OCI-LY1 (cell line): ENCODE data around the gene FAM78A.

Source experiments
- H2AFZ ChIP-seq: fragments of 200-600 bp; sonication (generic), shearing (Covaris generic); 2 replicates; pipeline ENCODE4 v1.6.0; 2014; ENCODE audit warnings: antibody characterized with exemption, mild to moderate bottlenecking, low read length
- H3F3A ChIP-seq: fragments of 200-600 bp; sonication (generic), shearing (Covaris generic); 2 replicates; pipeline ENCODE4 v1.6.0; 2014; ENCODE audit warnings: mild to moderate bottlenecking, antibody characterized with exemption, low read length, moderate library complexity; ENCODE audit not compliant: insufficient read depth
- H3K27ac ChIP-seq: fragments of 200-600 bp; sonication (generic); 2 replicates; pipeline ENCODE4 v1.5.1; 2014; ENCODE audit warnings: low read length, mixed run types, mild to moderate bottlenecking, low read depth; ENCODE audit not compliant: poor library complexity, severe bottlenecking
- H3K27me3 ChIP-seq: fragments of 200-600 bp; sonication (generic); 2 replicates; pipeline ENCODE4 v1.6.0; 2014; ENCODE audit warnings: antibody characterized with exemption, mild to moderate bottlenecking, low read length, moderate library complexity; ENCODE audit not compliant: insufficient read depth
- H3K36me3 ChIP-seq: fragments of 200-600 bp; sonication (generic); 2 replicates; pipeline ENCODE4 v1.6.1; 2014; ENCODE audit warnings: mild to moderate bottlenecking, antibody characterized with exemption, low read length, moderate library complexity, mixed read lengths; ENCODE audit not compliant: insufficient read depth
- H3K4me1 ChIP-seq: fragments of 200-600 bp; sonication (generic); 2 replicates; pipeline ENCODE4 v1.5.1; 2014; ENCODE audit warnings: mild to moderate bottlenecking, low read length, moderate library complexity; ENCODE audit not compliant: insufficient read depth, severe bottlenecking
- H3K4me2 ChIP-seq: fragments of 200-600 bp; sonication (generic), shearing (Covaris generic); 2 replicates; pipeline ENCODE4 v1.6.1; 2014; ENCODE audit warnings: low read length
- H3K4me3 ChIP-seq: fragments of 200-600 bp; sonication (generic); 2 replicates; pipeline ENCODE4 v1.5.1; 2014; ENCODE audit warnings: low read length, low read depth, mild to moderate bottlenecking, mixed read lengths; ENCODE audit not compliant: poor library complexity, severe bottlenecking
- H3K79me2 ChIP-seq: fragments of 200-600 bp; shearing (Covaris generic); 2 replicates; pipeline ENCODE4 v1.6.1; 2016; ENCODE audit warnings: mixed run types, low read length, mixed read lengths; ENCODE audit not compliant: insufficient read depth
- H3K9ac ChIP-seq: fragments of 200-600 bp; sonication (generic), shearing (Covaris generic); 2 replicates; pipeline ENCODE4 v1.6.1; 2014; ENCODE audit warnings: mild to moderate bottlenecking, low read length, mixed read lengths
- H3K9me2 ChIP-seq: fragments of 200-600 bp; sonication (generic), shearing (Covaris generic); 2 replicates; pipeline ENCODE4 v1.6.1; 2014; ENCODE audit warnings: low read depth, mild to moderate bottlenecking, low read length, mixed read lengths
- H3K9me3 ChIP-seq: fragments of 200-600 bp; shearing (Covaris generic); 2 replicates; pipeline ENCODE4 v1.6.1; 2014; ENCODE audit warnings: low read length, mixed read lengths
- H4K20me1 ChIP-seq: fragments of 200-600 bp; sonication (generic), shearing (Covaris generic); 2 replicates; pipeline ENCODE4 v1.6.0; 2016; ENCODE audit warnings: mild to moderate bottlenecking, low read length; ENCODE audit not compliant: insufficient read depth
- EZH2 ChIP-seq: fragments of 200-600 bp; sonication (generic), shearing (Covaris generic); IDR thresholded peaks from 2 replicates; pipeline ENCODE4 v1.8.0; 2017; ENCODE audit warnings: borderline replicate concordance, mixed run types, mild to moderate bottlenecking, antibody characterized with exemption, low read length, moderate library complexity, mixed read lengths
- TF ChIP-seq, protein P1 (sequence below): fragments of 200-600 bp; sonication (generic), shearing (Covaris generic); IDR thresholded peaks from 2 replicates; pipeline ENCODE4 v1.5.1; 2017; ENCODE audit warnings: mild to moderate bottlenecking, antibody characterized with exemption, low read length, moderate library complexity, mixed read lengths

The FAM78A gene, protein sequence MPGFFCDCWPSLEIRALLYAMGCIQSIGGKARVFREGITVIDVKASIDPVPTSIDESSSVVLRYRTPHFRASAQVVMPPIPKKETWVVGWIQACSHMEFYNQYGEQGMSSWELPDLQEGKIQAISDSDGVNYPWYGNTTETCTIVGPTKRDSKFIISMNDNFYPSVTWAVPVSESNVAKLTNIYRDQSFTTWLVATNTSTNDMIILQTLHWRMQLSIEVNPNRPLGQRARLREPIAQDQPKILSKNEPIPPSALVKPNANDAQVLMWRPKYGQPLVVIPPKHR

DNA sequence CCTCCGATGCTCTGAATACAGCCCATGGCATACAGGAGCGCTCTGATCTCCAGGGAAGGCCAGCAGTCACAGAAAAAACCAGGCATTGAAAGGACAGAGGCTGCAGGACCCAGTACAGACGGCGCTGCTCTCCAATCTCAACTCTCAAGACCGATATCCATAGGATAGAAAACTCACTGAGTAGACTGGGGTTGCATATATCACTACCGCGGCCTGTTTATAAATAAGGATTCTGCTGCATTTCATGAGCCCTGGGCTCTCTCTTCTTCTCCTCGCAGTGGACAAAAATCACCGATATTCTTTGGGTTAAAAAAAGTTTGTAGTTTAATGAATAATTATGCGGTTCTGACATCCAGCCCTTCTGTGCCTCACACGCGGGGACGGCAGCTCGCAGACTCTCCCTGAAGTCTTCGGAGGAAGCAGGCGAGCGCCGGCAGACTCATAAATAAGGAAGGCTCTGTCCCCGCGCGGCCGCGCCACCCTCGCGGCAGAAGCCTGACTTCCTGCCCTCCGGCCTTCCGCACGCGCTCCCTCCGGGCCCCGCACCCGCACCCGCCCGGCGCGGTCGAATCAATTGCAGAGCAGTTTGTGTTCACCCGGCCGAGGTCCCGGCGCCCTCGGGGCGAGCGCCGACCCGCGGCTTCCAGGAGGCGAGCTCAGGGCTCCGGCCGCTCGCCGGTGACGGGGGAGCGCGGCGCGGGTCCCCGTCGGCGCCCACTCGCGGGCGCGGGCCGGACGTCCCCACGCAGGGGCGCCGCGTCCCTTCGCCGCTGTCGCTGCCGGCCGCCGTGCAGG lies at the start of gene FAM78A:
Gene FAM78A, minus strand, starts transcription at position 417 of the 795 bp plus-strand sequence. Its CDS starts 331 bp downstream, at position 86.
- peak within 1 kb of the TSS; percentile 65 for H3K4me3 ChIP-seq
- no peaks in the 10 kb centered on the region for H3K9me2 ChIP-seq
- peak within 1 kb of the TSS; percentile 64 for H3K27ac ChIP-seq
- H3K79me2 ChIP-seq = 0 out of 2 replicates have a peak, but pooled peaks cover 5% of the 10 kb centered on the region
- H3K9me3 ChIP-seq = no peaks in the 10 kb centered on the region
- no peak for TF ChIP-seq EZH2
- H3K4me1 ChIP-seq = peaks cover 50% of the 10 kb centered on the region
- H3K4me2 ChIP-seq = peak within 1 kb of the TSS; percentile 53
- H3F3A ChIP-seq = no peaks in the 10 kb centered on the region; the same call in 1 of the 2 replicates
- no peaks in the 10 kb centered on the region for H4K20me1 ChIP-seq
- no peak within 1 kb of the TSS for H2AFZ ChIP-seq
- H3K27me3 ChIP-seq = no peaks in the 10 kb centered on the region; the same call in 1 of the 2 replicates
- H3K9ac ChIP-seq = peak within 1 kb of the TSS; percentile 69
- no peaks in the 10 kb centered on the region for H3K36me3 ChIP-seq

DNA sequence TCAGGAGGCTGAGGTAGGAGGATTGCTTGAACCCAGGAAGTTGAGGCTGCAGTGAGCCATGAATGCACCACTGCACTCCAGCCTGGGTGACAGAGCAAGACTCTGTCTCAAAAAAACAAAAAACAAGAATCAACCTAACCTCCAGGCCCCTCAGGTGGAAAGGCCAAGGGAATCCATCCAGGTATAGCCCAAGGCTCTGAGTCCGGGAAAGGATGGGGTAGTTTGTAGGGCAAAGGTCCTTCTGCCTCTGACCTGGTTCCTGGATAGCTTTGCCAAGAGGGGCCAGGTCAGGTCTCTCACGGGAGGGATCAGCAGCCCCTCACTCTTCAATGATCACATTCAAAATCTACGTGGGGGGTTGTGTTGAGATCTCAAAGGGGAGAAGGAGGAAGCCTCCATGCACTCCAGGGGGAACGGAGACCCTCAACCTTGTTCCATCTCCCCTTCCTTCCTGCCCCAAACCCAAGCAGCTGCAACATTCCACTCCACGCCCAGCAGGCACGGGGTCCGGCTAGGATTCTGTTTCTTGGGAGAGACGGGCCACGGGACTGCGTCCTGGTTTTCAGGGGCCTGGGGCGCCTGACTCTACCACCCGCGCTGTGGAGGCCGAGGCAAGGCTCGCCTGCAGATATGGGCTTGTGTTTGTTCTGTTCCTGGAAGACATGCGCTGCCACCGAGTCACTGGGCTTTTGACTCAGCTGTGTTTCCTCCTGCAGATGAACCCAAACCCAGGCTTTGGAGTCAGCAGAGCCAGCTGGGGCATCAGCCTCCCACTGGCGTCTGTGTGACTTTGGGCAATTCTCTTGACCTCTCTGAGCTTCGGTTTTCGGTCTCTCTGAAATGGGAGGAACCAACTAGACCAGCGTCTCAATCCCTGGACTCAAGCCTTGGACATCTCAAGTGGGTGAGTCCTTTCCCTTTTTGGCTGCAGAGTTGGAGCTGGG lies 48.7 kb upstream of the FAM78A start:
- Histone ChIP-seq H3K9me3 (no peaks in the 10 kb centered on the region), H2AFZ (no peak overlapping the region), H3K4me2 (no peak overlapping the region), H3K9ac (no peak overlapping the region), H3K27me3 (no peaks in the 10 kb centered on the region; the same call in 1 of the 2 replicates), H3K9me2 (no peaks in the 10 kb centered on the region), H3K4me3 (no peak overlapping the region), H3K79me2 (no peaks in the 10 kb centered on the region), H3K36me3 (no peaks in the 10 kb centered on the region), H3F3A (no peaks in the 10 kb centered on the region), H3K27ac (no peak overlapping the region), H4K20me1 (no peaks in the 10 kb centered on the region), H3K4me1 (no peaks in the 10 kb centered on the region)
- TF ChIP-seq, protein P1, sequence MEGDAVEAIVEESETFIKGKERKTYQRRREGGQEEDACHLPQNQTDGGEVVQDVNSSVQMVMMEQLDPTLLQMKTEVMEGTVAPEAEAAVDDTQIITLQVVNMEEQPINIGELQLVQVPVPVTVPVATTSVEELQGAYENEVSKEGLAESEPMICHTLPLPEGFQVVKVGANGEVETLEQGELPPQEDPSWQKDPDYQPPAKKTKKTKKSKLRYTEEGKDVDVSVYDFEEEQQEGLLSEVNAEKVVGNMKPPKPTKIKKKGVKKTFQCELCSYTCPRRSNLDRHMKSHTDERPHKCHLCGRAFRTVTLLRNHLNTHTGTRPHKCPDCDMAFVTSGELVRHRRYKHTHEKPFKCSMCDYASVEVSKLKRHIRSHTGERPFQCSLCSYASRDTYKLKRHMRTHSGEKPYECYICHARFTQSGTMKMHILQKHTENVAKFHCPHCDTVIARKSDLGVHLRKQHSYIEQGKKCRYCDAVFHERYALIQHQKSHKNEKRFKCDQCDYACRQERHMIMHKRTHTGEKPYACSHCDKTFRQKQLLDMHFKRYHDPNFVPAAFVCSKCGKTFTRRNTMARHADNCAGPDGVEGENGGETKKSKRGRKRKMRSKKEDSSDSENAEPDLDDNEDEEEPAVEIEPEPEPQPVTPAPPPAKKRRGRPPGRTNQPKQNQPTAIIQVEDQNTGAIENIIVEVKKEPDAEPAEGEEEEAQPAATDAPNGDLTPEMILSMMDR = no peak
- TF ChIP-seq EZH2 = no peak

DNA sequence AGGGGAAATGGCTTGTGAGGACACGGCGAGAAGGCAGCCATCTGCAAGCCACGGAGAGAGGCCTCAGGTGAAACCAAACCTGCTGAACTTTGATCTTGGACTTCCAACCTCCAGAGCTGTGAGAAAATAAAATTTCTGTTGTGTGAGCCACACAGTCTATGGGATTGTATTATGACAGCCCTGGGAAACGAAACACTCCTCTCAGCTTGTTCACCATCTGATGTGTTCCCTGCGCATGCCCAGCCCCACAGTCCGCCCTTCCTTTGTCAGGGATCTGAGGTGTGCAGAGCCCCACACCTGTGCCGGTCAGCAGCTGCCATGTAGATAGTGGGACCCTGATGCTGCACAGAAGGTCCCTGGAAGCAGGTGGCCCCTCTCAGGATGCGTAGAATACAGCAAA lies 47.3 kb upstream of the FAM78A start:
- no peaks in the 10 kb centered on the region for H3K36me3 ChIP-seq
- no peaks in the 10 kb centered on the region for H3K4me1 ChIP-seq
- no peaks in the 10 kb centered on the region for H3K79me2 ChIP-seq
- no peaks in the 10 kb centered on the region for H3K9me3 ChIP-seq
- no peak overlapping the region for H3K9ac ChIP-seq
- no peaks in the 10 kb centered on the region for H3K9me2 ChIP-seq
- no peaks in the 10 kb centered on the region for H3F3A ChIP-seq
- H3K27ac ChIP-seq = no peak overlapping the region
- H3K4me2 ChIP-seq = no peak overlapping the region
- H3K4me3 ChIP-seq = no peak overlapping the region
- no peak for TF ChIP-seq EZH2
- TF ChIP-seq, protein P1 = no peak
- H2AFZ ChIP-seq = no peak overlapping the region
- H4K20me1 ChIP-seq = no peaks in the 10 kb centered on the region
- H3K27me3 ChIP-seq = no peaks in the 10 kb centered on the region
